ENCODE measurements around the gene GABPA.
"Not testable (repeated sequence)": the region's sequence is repeated elsewhere in the genome, so short reads cannot be mapped to it uniquely, and the experiment has no call there.

GABPA gene

DNA sequence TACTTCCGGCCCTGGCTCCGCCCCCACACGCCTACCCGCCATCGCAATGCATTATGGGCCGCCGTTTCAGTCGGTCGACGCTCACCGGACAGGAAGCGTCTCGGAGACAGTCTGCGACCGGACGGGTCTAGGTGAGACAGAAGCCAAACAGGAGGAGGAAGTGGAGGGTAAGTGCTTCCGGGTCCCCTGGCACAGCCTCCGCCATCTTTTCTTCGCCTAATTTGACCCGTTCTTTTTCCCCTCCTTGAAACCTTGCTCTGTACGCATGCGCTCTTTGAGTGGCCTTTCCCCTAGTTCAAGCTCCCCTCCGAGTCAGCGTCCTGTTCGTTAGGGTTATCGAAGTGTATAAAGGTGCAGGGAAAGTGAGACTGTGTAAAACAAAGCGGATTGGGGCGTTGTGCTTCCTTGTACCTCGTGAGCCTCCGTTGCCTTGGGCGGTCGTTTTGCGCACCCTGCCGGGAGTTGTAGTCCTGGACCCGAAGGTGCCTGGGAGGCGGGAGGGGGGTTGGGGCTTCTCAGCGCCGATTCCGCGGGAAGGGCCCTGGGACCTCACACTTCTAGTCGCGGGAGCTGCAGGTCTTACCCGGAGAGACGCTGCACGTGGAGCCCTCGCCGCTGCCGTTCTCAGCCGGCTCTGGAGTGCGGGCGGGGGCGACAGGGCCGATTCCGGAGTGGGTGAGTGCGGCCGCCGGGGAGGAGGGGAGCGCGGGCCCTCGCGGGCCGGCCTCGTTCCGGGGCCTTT is at the start of gene GABPA, which contains the start of gene ATP5PF:
TSS of gene GABPA (plus strand) at position 69 of the 742 bp plus-strand sequence. CDS start 6,627 bp downstream, outside the sequence.
TSS of gene ATP5PF (minus strand) at position 1 of the 742 bp plus-strand sequence. CDS start 5,110 bp downstream, outside the sequence.
- DNase-seq (ENCODE audit: low read depth in 3 of 3) = peak; percentile 94 to 97 (median 97)

- no peak for DNase-seq (ENCODE audit: low read depth in 3 of 3)
Observed at GRCh38 chr21:25687787-25688186, 47.0 kb upstream of the GABPA start.

DNA sequence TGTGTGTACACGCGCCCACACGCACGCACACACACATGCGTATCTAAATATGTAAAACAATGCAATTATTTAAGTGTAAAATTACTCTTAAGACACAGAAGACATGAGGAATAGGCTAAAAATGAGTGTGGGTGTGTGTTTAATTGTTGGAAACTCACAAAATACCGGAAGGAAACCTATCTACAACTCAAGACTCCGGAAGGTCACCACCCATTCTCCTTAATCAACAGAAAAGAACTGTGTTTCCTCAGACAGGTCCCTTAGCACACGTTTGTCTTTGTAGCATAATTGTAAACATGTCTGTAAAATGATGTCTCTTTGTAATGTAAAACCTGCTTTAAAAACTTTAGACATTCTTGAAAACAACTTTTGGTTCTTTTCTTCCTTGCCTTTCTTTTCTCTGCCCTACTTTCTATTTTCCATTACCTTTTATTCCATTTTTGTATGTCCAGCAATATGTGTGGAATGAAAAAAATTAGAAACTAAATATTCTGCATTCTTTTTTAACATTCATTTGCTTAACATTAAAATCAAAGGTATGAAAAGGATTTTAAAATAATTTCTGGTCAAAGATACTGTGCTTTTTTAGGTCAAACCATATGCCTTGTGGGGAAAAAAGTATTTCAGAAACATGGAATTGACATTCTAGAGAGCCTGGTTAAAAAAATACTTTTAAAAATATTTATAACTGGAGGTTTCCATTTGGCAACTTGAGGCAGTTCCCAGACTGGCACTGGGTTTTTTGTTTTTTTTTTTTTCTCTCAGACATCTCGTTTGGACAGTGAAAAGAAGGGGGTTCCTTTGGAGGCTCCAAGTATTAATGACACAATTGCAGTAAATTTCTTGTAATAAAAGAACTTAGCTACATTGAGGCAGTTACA is 46.3 kb upstream of the GABPA start:
- no peak for DNase-seq (ENCODE audit: low read depth in 3 of 3)

- no peak for DNase-seq (ENCODE audit: low read depth in 3 of 3)
Observed at GRCh38 chr21:25689226-25689625, 45.5 kb upstream of the GABPA start.

DNA sequence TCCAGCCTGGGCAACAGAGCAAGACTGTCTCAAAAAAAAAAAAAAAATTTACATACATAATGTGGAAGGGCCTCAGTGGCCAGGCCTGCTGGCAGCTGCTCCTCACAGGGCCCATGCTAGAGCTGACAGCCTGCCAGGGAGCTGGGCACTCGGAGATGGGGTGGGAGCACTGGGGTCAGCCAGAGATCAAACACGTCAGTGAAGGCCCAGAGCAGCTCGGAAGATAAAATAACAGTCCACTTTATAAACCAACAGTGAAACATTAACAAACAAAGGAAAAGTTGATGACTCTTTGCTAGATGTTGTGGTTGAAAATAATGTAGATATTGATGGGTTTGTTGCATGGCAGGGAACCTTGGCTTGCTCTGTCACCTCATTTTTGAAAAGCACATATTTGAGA is 42.8 kb upstream of the GABPA start:
- DNase-seq (ENCODE audit: low read depth in 3 of 3) = no peak

GRCh38 chr21:25695461-25695860 is 39.3 kb upstream of the GABPA start:
- not testable (repeated sequence) for DNase-seq (ENCODE audit: low read depth in 3 of 3)

DNA sequence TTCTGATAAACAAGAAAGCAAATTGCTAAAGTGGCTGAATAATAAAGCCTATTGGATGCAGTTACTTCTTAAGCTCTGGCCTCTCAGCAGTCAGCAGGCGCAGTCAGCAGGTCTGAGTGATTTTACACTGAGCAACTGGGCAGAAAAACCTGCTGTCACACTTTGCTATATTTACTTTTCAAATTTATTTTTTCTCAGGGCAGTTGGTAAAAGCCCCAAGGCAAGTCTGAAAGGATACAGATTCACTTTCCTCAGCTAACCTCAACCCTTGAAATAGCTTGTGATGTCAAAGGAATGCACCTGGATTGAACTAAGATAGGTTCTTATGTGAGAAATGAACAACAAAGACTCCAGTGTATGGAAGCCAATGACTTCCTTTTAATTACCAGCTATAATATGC is 34.0 kb upstream of the GABPA start:
- DNase-seq (ENCODE audit: low read depth in 3 of 3) = no peak

DNA sequence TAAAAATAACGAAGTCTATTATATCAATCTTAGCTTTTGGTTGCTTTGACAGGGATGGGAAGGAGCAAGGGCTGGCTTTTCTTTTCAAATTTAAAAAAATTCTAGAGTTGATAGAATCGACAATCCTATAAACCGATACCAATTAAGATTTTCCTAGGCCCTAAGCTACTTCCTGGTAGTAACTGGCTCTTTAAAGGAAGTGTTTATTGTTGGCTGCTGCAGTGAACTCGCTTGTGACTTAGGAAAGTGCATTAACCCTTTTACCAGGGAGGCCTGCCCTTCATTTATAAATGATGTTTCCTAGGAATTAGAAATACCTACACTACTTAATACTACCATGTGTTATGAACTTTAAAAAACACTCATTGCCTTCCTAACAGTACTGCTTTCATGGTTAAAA is 33.2 kb upstream of the GABPA start:
- DNase-seq (ENCODE audit: low read depth in 3 of 3) = no peak

- peak; percentile 7 to 38 (median 16) for DNase-seq (ENCODE audit: low read depth in 3 of 3)
Observed at GRCh38 chr21:25708467-25709065, 26.2 kb upstream of the GABPA start.

- no peak for DNase-seq (ENCODE audit: low read depth in 3 of 3)
Observed at GRCh38 chr21:25709684-25710265, 25.0 kb upstream of the GABPA start.

DNA sequence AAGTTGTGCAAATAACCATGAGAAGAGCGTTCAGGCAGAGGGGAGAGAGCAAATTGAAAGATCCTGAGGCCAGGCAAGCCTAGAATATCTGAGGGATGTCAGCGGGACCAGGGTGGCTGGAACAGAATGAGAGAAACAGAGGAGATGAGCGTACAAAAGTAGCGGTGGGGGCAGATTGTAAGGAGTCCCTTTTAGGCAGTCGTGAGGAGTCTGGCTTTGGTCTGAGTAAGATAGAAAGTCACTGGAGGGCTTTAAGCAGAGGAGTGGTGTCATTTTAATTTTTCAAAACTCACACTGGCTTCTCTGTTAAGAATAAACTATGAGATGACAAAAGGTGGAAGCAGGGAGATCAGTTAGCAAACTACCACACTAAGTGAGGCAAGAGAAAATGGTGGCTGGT is 24.2 kb upstream of the GABPA start:
- no peak for DNase-seq (ENCODE audit: low read depth in 3 of 3)

DNA sequence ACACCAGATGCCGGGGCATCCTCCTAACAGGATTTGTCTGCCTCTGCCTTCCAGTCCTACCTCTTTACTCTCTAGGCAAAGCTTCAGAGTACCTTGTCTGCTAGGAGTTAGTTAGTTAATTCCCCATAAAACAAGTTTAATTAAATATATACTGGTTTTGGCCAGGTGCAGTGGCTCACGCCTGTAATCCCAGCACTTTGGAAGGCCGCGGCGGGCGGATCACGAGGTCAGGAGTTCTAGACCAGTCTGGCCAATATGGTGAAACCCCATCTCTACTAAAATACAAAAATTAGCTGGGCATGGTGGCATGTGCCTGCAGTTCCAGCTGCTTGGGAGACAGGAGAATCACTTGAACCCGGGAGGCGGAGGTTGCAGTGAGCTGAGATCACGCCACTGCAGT is 20.7 kb upstream of the GABPA start:
- not testable (repeated sequence) for DNase-seq (ENCODE audit: low read depth in 3 of 3)

- no peak for DNase-seq (ENCODE audit: low read depth in 3 of 3)
Observed at GRCh38 chr21:25717491-25718147, 17.2 kb upstream of the GABPA start.

- DNase-seq (ENCODE audit: low read depth in 3 of 3) = no peak
Observed at GRCh38 chr21:25721987-25722386, 12.8 kb upstream of the GABPA start.

DNA sequence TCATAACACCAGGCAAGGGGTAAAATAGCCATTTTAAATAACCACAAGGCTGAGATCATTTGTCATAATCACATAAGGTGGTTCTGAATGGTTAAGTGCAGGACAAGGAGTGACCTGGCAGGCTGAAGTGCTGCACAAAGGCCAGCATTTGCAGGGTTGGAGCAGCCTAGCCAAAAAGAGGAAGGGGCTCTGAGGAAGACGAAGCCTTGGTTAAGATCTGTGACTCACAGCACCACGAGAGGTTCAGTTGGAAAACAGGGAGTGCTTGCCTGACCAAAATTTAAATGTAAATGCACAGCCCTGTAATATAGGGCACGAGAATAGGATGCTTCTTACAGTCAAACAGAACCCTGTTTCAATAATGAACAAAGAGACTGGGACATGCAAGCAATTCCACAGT is 12.1 kb upstream of the GABPA start:
- DNase-seq (ENCODE audit: low read depth in 3 of 3) = no peak

DNA sequence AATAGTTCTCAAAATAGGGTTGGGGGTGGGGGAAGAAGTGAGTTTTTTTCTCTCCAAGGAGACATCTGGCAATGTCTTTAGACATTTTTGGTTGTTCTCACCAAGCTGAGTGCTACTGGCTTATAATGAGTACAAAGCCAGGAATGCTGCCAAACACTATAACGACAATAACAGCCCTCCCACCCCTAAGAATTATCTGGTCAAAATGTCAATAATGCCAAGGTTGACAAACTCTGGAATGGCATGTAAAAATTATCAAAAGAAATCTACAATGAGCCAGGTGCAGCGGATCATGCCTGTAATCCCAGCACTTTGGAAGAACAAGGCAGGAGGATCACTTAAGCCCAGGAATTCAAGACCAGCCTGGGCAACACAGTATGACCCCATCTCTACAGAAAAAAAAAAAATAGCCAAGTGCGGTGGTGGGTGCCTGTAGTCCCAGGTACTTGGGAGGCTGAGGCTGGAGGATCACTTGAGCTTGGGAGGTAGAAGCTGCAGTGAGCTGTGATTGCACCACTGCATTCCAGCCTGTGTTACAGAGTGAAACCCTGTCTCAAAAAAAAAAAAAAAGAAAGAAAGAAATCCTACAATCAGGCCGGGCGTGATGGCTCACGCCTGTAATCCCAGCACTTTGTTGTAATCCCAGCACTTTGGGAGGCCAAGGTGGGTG is 2.5 kb upstream of the GABPA start:
- DNase-seq (ENCODE audit: low read depth in 3 of 3) = no peak

DNA sequence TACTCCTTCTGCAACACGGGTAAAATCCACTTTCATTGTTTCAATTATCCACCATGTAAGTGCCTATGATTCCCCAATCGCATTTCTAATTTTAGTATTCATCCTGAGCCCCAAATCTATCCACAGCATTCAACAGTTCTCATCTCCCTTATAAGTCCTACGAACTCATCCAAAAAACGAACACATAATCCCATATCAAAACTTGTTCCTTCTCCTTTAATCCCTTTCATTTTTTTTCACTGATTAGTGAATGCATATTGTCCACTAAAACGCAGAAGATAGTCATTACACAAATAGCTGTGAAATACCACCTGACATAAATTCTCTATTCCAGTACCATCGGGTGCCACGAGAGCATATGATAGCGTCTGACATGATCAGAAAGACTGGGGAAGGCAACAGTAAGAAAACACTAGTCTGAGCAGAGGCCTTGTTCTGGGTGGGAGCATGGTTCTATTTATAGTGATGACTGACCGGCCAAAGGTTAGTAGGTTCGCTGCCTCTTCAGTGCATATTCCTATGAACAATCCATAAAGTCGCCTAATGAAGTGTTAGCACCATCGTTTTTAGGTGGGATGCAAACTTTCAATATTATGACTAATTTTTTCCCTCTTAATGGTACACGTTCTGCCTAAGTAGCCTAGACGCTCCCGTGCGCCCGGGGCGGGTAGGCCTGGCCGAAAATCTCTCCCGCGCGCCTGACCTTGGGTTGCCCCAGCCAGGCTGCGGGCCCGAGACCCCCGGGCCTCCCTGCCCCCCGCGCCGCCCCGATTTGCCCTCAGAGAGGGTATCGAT is 716 bp upstream of the GABPA start:
- DNase-seq (ENCODE audit: low read depth in 3 of 3) = peak; percentile 9 to 32 (median 13)

GRCh38 chr21:25734654-25734903 is 193 bp upstream of the GABPA start:
- DNase-seq (ENCODE audit: low read depth in 3 of 3) = no peak

- peak; percentile 58 to 81 (median 70) for DNase-seq (ENCODE audit: low read depth in 3 of 3)
Observed at GRCh38 chr21:25735646-25736597, 1.1 kb downstream of the GABPA start.
